ENCODE measurements around the gene SLC14A1.
"Not testable (repeated sequence)": the region's sequence is repeated elsewhere in the genome, so short reads cannot be mapped to it uniquely, and the experiment has no call there.

The SLC14A1 gene

DNA sequence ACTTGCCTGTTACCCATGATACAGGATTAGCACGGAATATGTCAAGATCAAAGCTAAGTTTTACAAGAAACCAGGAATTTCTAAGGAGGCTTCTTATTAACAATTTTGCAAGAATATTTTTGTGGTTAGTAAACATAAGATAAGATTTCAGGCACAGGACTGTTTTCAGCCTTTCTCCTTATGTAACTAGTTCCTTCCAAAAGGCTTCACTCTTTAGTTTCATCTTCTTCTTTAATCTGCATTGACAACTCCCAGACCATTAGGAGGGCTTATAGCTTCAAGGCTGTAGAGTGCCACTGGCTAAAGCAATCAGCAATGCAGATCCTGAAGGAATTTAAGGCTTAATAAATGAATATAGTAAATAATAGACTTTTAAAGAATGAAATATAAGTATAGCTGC is 29.3 kb downstream of the SLC14A1 start:
- no peak overlapping the region for H3K4me3 ChIP-seq (IDR thresholded peaks at IDR 0.05; ENCODE audit: insufficient read depth, low read depth, low read length)

DNA sequence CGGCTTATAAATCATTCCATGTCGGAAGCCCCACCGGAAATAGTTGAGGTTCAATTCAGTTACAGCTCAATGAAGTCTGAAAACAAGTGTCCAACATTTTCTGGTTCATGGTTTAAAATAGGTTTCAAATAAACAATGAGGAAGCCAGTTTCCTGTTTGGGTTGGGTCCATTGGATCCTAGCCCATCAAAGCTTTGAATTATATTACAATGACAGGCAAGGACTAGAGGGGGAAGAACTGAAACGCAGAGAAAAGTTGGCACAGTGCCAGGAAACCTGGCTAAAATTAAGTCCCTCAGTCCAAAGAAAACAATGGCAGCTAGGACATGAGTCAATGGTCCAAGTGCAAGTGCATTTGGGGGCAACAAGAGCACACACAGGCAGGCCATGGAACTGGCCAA is 32.0 kb downstream of the SLC14A1 start:
- no peak overlapping the region for H3K4me3 ChIP-seq (IDR thresholded peaks at IDR 0.05; ENCODE audit: insufficient read depth, low read depth, low read length)
- no peaks in the 10 kb centered on the region for H4K20me1 ChIP-seq (ENCODE audit: insufficient read depth)
- H3K79me2 ChIP-seq (ENCODE audit: insufficient read depth, low read depth) = no peaks in the 10 kb centered on the region
- H3K27ac ChIP-seq = no peak overlapping the region
- H3K4me2 ChIP-seq = no peak overlapping the region
- no peaks in the 10 kb centered on the region for H3K4me1 ChIP-seq (ENCODE audit: low read depth, poor library complexity, severe bottlenecking)
- TF ChIP-seq, protein P1, sequence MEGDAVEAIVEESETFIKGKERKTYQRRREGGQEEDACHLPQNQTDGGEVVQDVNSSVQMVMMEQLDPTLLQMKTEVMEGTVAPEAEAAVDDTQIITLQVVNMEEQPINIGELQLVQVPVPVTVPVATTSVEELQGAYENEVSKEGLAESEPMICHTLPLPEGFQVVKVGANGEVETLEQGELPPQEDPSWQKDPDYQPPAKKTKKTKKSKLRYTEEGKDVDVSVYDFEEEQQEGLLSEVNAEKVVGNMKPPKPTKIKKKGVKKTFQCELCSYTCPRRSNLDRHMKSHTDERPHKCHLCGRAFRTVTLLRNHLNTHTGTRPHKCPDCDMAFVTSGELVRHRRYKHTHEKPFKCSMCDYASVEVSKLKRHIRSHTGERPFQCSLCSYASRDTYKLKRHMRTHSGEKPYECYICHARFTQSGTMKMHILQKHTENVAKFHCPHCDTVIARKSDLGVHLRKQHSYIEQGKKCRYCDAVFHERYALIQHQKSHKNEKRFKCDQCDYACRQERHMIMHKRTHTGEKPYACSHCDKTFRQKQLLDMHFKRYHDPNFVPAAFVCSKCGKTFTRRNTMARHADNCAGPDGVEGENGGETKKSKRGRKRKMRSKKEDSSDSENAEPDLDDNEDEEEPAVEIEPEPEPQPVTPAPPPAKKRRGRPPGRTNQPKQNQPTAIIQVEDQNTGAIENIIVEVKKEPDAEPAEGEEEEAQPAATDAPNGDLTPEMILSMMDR (conservative IDR thresholded peaks at IDR 0.05; ENCODE audit: low read depth, low read length) = no peak
- no peaks in the 10 kb centered on the region for H3K27me3 ChIP-seq (ENCODE audit: insufficient read depth, low read depth)
- H2AFZ ChIP-seq (ENCODE audit: low read depth) = no peak overlapping the region
- no peak overlapping the region for H3K9ac ChIP-seq
- H3K36me3 ChIP-seq (ENCODE audit: insufficient read depth) = no peaks in the 10 kb centered on the region

More for the DNA sequence above, 29.3 kb downstream of the SLC14A1 start:
- TF ChIP-seq, protein P1 (conservative IDR thresholded peaks at IDR 0.05; ENCODE audit: low read depth, low read length) = no peak
- no peak overlapping the region for H2AFZ ChIP-seq (ENCODE audit: low read depth)
- H3K4me2 ChIP-seq = no peak overlapping the region
- H3K79me2 ChIP-seq (ENCODE audit: insufficient read depth, low read depth) = no peaks in the 10 kb centered on the region
- H3K27me3 ChIP-seq (ENCODE audit: insufficient read depth, low read depth) = no peaks in the 10 kb centered on the region
- H3K36me3 ChIP-seq (ENCODE audit: insufficient read depth) = no peaks in the 10 kb centered on the region
- H3K4me1 ChIP-seq (ENCODE audit: low read depth, poor library complexity, severe bottlenecking) = no peaks in the 10 kb centered on the region
- no peak overlapping the region for H3K9ac ChIP-seq
- H4K20me1 ChIP-seq (ENCODE audit: insufficient read depth) = no peaks in the 10 kb centered on the region
- H3K27ac ChIP-seq = no peak overlapping the region

DNA sequence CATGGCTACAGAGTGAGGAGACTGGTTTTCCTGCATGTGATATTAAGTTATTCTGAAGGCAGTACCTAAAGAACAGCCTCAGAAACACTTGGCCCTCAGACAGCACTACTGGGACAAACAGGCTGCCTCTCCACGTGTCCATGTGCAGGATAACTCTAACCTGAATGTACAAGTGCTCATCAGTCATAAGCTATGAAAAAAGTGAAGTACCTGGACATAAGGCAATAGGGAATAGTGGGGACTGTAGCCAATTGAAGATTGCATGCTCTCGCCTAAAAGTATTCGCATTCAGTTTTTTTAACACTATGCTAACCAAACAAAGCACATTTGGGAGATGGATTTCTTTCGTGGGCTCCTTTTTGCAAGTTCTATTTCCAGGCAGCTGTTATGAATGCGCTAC is 33.0 kb downstream of the SLC14A1 start:
- Histone ChIP-seq H3K27me3 (ENCODE audit: insufficient read depth, low read depth) (no peaks in the 10 kb centered on the region), H3K27ac (no peak overlapping the region), H3K36me3 (ENCODE audit: insufficient read depth) (no peaks in the 10 kb centered on the region), H3K4me3 (IDR thresholded peaks at IDR 0.05; ENCODE audit: insufficient read depth, low read depth, low read length) (no peak overlapping the region), H4K20me1 (ENCODE audit: insufficient read depth) (no peaks in the 10 kb centered on the region), H3K4me2 (no peak overlapping the region), H3K9ac (no peak overlapping the region), H2AFZ (ENCODE audit: low read depth) (no peak overlapping the region), H3K79me2 (ENCODE audit: insufficient read depth, low read depth) (no peaks in the 10 kb centered on the region), H3K4me1 (ENCODE audit: low read depth, poor library complexity, severe bottlenecking) (no peaks in the 10 kb centered on the region)
- TF ChIP-seq, protein P1 (conservative IDR thresholded peaks at IDR 0.05; ENCODE audit: low read depth, low read length) = no peak

DNA sequence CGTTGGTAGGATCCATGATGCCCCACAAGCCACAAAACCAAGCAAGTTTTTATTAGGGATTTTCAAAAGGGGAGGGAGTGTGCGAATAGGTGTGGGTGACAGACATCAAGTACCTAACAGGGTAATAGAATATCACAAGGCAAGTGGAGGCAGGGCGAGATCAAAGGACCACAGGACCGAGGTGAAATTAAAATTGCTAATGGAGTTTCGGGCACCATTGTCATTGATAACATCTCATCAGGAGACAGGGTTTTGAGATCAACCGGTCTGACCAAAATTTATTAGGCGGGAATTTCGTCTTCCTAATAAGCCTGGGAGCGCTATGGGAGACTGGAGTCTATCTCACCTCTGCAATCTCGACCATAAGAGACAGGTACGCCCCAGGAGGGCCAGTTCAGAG is 33.7 kb downstream of the SLC14A1 start:
- not testable (repeated sequence) for H3K27me3 ChIP-seq (ENCODE audit: insufficient read depth, low read depth); H3K27ac ChIP-seq; H3K4me2 ChIP-seq; H2AFZ ChIP-seq (ENCODE audit: low read depth); H3K36me3 ChIP-seq (ENCODE audit: insufficient read depth); H3K9ac ChIP-seq; H3K4me3 ChIP-seq (IDR thresholded peaks at IDR 0.05; ENCODE audit: insufficient read depth, low read depth, low read length); H4K20me1 ChIP-seq (ENCODE audit: insufficient read depth); H3K79me2 ChIP-seq (ENCODE audit: insufficient read depth, low read depth); H3K4me1 ChIP-seq (ENCODE audit: low read depth, poor library complexity, severe bottlenecking)

DNA sequence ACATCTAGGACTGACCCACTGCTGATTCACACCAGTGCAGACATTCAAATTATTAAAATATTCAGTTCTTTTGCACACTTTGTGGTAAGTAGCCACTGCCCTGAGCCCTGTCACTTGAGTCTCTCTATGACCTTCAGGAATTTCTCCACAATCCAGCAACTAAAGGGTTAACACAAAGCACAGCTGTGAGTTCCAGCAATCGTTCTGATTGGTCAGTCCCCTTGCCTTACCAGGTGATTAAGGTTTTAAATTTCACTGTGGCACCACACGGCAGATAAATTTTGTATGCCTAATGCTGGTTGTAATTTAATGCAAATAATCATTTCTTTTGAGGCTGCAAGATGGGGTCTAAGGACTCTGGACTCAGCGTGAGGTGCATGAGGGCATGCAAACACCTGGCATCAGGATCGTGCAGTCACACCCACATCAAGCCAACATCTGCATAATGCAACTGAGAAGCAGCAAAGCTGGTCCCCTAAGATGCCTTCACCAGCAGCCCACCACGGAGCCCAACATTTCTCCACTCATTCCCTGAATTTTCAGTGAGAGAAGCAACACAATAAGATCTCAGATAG is 36.6 kb downstream of the SLC14A1 start:
- no peaks in the 10 kb centered on the region for H3K79me2 ChIP-seq (ENCODE audit: insufficient read depth, low read depth)
- no peaks in the 10 kb centered on the region for H4K20me1 ChIP-seq (ENCODE audit: insufficient read depth)
- no peak overlapping the region for H3K4me2 ChIP-seq
- no peak overlapping the region for H3K9ac ChIP-seq
- no peaks in the 10 kb centered on the region for H3K36me3 ChIP-seq (ENCODE audit: insufficient read depth)
- H3K4me1 ChIP-seq (ENCODE audit: low read depth, poor library complexity, severe bottlenecking) = no peaks in the 10 kb centered on the region
- no peak overlapping the region for H3K4me3 ChIP-seq (IDR thresholded peaks at IDR 0.05; ENCODE audit: insufficient read depth, low read depth, low read length)
- TF ChIP-seq, protein P1 (conservative IDR thresholded peaks at IDR 0.05; ENCODE audit: low read depth, low read length) = no peak
- H3K27ac ChIP-seq = no peak overlapping the region
- no peaks in the 10 kb centered on the region for H3K27me3 ChIP-seq (ENCODE audit: insufficient read depth, low read depth)
- H2AFZ ChIP-seq (ENCODE audit: low read depth) = no peak overlapping the region
